GM19239 (cell line): ENCODE measurements around the gene SERGEF.

Experiments used
- DNase-seq: peaks from one replicate; pipeline ENCODE4 v3.0.0; 2011; ENCODE audit warnings: low spot score; ENCODE audit not compliant: insufficient read length
- FAIRE-seq: peaks from 2 replicates; lab custom pipeline; 2011; peaks lifted over from hg19 to GRCh38; lab: Jason Lieb, UNC

SERGEF gene

DNA sequence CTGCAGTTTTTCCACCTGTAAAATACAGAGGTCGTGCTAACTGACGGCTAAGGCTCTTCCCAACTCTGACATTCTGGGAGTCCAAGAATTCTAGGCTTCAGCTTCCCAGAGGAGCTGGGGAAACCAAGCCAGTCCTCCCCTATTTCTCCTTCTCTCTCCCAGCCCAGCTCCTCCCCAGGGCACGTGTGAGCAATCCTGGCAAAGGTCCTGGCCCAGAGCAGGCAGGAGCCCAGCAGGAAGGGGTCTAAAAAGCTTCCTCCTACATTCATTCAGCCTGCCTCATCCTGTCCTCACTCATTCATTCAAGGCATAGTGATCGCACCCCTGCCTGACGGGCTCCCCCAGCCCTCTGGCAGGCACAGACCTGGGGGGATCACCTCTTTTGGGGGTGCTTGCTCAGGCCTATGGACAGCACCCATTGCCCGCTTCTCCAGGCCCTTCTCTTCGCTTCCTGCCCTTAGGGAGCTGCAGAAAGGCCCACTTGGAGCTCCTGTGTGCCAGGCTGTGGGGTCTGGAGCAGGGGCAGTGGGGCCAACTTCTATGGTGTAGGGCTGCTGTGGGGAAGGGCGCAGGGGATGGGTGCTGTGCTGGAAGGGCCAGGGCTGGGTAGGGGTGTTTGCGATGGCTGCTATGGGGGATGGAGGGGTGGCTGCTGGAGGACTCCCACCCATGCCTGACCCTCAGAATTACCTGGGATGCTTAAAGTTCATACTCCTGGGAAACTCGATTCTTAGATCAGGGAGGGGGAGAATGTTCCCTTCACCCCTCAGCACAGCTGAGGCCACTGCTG, 268.5 kb downstream of the SERGEF start:
- FAIRE-seq, result no peak
- no peak for DNase-seq

DNA sequence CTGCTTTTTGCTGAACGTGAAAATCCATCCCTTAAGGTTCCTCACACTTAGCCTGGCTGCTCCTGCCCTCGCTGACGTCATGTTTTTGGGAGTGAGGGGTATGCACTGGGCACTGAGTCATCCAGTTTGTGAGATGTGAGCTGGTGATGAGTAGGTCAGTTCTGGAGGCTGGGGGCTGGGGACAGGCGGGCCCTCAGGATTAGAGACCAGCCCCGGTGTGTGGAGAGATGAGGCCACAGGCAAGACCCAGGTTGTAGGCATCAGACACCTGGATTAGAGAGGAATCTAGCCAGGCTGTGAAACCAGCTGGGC, 269.1 kb downstream of the SERGEF start:
- DNase-seq (no peak), FAIRE-seq (no peak)

DNA sequence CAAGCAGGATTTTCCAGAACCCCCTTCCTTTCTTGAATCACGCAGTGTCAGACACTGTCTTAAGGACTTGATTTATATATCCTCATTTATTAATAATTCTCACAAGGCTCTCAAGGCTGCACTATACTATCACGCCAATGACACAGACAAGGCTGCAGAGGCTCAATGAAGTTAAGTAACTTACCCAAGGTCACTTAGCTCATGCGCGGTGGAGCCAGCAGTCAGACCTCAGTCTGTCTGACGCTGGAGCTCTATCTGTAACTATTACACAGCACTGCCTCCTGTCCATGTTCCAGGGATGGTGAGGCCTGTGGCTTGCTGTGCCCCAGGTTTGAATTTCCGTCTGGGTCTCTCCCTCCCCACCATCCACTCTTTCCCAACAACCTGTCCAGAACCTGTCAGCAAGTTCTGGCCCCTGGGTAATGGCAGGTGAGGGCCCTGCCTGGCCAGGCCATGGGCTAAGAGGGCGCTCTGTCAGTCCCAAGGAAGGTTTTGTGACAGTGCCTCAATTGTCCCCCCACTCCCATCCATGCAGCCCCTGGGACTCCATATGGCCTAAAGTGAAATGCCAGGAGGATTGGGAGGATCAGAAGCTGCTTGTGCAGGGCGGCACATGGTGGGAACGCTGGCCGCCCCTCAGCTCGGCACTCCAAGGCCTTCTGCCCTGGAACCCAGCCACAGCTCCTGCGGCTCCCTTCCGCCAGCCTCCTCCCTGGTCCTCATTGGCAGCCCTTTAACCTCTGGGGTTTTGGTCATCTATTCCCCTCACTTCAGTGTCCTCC, 269.6 kb downstream of the SERGEF start:
- DNase-seq (no peak), FAIRE-seq (no peak)

- no peak for DNase-seq
- no peak for FAIRE-seq
Measured at GRCh38 chr11:17742019-17742418, 270.8 kb downstream of the SERGEF start.

DNA sequence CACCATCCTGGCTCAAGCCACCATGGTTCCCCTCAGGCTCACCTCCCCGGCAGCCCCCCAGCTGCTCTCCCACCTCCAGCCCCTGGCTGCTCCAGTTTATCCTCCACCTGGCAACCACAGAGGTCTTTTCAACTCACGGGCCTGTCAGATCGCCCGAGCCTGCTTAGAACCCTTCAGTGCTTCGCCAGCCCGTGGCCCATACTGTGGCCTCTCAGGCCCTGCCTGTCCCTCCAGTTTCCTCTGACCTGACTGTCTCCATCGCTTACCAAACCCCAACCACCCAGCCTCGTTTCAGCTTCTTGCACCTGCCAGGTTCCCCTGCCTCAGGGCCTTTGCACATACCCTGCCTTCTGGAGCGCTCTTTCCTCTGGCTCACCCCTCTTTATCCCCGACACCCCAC, 271.4 kb downstream of the SERGEF start:
- no peak for FAIRE-seq
- no peak for DNase-seq

DNA sequence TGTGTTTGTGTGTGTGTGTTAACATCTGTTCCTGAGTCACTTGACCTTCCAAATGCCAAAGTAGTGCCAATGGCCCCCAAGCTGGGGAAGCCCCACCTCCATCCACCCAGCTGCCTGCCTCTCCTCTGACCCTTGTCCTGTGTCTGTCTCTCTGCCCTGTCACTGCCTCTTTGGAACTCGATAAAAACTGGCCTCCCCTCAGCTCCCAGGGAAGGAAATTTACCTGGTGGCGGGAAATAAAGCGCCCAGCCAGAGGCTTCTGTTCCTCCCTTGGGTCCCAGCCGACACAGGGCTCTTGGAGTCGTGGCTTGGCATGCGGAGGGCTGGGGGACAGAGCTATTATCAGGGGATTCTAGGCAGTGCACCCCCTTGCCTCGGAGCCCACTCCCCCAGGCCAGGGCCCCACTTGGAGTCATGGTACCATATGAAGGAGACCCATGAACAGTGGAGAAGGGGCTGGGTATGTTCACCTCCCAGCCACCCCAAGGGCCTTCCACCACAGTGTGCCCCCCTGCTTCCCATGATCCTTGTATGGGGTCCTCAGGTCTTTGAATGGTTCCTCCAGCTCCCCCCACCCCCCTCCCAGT, 272.1 kb downstream of the SERGEF start:
- DNase-seq (no peak), FAIRE-seq (no peak)

- DNase-seq (no peak), FAIRE-seq (no peak)
Measured at GRCh38 chr11:17739945-17740338, 272.9 kb downstream of the SERGEF start.

DNA sequence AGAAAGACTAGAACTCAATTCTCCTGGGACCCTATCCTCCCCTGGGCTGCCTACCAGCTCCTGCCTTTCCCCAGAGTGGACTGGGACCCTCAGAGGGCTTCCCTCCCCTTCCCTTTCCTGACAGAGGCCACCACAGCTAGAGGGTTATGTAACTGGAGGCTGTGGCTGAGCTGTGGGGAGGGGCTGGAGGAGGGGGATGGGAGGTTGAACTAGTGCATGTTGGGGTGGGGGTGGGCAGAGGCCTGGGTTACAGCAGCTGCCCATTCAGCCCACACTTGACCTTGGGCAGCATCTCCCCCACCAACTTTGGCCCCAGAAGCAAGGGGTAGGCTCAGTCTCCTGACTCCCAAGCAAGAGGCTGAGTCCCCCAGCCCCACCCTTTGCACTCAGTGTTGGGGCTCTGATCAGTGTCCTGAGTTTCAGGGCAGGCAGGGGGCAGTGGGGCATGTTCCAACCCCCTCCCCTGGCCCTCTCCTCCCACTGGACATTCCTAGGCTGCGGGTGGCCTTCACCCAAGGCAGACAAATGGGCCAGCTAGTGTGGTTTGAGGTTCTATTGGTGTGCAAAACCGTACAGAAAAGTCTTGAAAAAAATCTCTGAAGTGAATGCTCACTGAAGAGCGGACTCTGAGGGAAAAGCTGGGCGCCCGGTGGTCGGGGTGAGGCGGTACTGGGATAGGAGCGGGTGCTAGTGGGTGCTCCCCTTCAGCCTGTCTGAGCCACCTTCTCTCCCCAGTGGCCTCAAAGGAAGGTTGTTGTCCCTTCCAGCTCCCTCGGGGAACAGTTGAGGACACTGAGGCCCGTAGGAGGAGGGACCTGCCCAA, 274.5 kb downstream of the SERGEF start:
- FAIRE-seq (no peak), DNase-seq (no peak)
